ENCODE results near the gene SNCA. TPM values are rescaled to one million over a fixed set of nuclear protein-coding genes. Genes with fewer than 3 reads are reported as not detected.

SNCA gene
- total and polyA plus RNA-seq, 7 donors, result 3.5 to 27.0 (median 20.4) TPM

DNA sequence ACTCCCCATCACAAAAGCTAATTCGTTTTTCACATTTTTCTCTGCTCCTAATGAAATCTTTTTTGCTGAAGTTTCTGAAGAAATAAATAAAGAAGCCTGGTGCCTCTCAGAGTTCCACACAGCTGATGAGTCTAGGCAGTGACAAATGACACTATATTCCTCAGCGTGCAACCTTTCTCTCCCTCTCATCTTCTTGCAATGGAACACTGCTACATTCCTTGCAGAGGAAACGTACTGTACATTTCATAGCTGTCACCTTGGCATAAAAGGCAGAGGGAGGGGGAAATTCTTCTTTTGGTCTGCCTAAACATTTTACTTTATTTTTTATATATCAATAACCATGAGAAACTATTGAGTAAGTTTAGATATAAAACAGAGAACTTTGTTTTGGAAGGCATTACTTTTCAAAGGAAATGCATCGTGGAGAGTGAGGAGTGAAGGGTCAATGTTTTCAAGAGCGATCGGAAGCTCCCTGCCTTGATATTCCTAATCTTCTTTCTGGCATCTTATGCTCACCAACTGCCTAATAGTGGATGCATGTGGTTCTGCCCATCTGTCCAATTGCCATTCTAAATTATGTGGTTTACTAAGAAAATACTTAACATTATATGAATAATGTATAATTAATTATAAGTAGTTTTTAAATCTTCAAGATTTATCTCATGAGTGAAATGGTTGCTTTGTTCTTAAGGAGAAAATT, 29.4 kb downstream of the SNCA start:
- Histone ChIP-seq H3K4me1 (no peaks in the 10 kb centered on the region), H3K36me3 (no peaks in the 10 kb centered on the region), H3K27ac (no peak overlapping the region), H3K27me3 (no peaks in the 10 kb centered on the region), H3K4me3 (no peak overlapping the region), H3K9me3 (no peaks in the 10 kb centered on the region)
- no peak for DNase-seq
- TF ChIP-seq CTCF (IDR thresholded peaks at IDR 0.05) (no peak), POLR2A (IDR thresholded peaks at IDR 0.05) (no peak), POLR2AphosphoS5 (IDR thresholded peaks at IDR 0.05) (no peak), EP300 (IDR thresholded peaks at IDR 0.05) (no peak)
- 79 to 81% methylated on average over 6 of the region's 6 CpGs for WGBS, 2 donors
- intact Hi-C loops (cut with DNase I), result no loop called here

GRCh38 chr4:89805297-89805696, 31.7 kb downstream of the SNCA start:
- DNase-seq, result no peak
- H3K27me3 ChIP-seq, result no peaks in the 10 kb centered on the region
- no peaks in the 10 kb centered on the region for H3K9me3 ChIP-seq
- TF ChIP-seq EP300 (IDR thresholded peaks at IDR 0.05) (no peak), POLR2AphosphoS5 (IDR thresholded peaks at IDR 0.05) (no peak), POLR2A (IDR thresholded peaks at IDR 0.05) (no peak), CTCF (IDR thresholded peaks at IDR 0.05) (no peak)
- no peak overlapping the region for H3K27ac ChIP-seq
- WGBS, 2 donors, result 87 to 94% methylated on average over 2 of the region's 2 CpGs
- intact Hi-C loops (cut with DNase I), result no loop called here
- H3K4me3 ChIP-seq, result no peak overlapping the region
- no peaks in the 10 kb centered on the region for H3K4me1 ChIP-seq
- H3K36me3 ChIP-seq, result no peaks in the 10 kb centered on the region

- intact Hi-C loops (cut with DNase I), result no loop called here
- Histone ChIP-seq H3K36me3 (no peaks in the 10 kb centered on the region), H3K27me3 (no peaks in the 10 kb centered on the region), H3K9me3 (no peaks in the 10 kb centered on the region), H3K27ac (no peak overlapping the region), H3K4me3 (no peak overlapping the region), H3K4me1 (no peaks in the 10 kb centered on the region)
- no peak for TF ChIP-seq POLR2A (IDR thresholded peaks at IDR 0.05)
- no peak for TF ChIP-seq POLR2AphosphoS5 (IDR thresholded peaks at IDR 0.05)
- TF ChIP-seq CTCF (IDR thresholded peaks at IDR 0.05), result no peak
- TF ChIP-seq EP300 (IDR thresholded peaks at IDR 0.05), result no peak
- DNase-seq, result no peak
- 84 to 90% methylated on average over 4 of the region's 4 CpGs for WGBS, 2 donors
Observed at GRCh38 chr4:89803915-89804314, 33.0 kb downstream of the SNCA start.

GRCh38 chr4:89803036-89803435, 33.9 kb downstream of the SNCA start:
- Histone ChIP-seq H3K4me3 (no peak overlapping the region), H3K36me3 (no peaks in the 10 kb centered on the region), H3K27ac (no peak overlapping the region), H3K27me3 (no peaks in the 10 kb centered on the region), H3K9me3 (no peaks in the 10 kb centered on the region), H3K4me1 (no peaks in the 10 kb centered on the region)
- TF ChIP-seq EP300 (IDR thresholded peaks at IDR 0.05) (no peak), CTCF (IDR thresholded peaks at IDR 0.05) (no peak), POLR2A (IDR thresholded peaks at IDR 0.05) (no peak), POLR2AphosphoS5 (IDR thresholded peaks at IDR 0.05) (no peak)
- no peak for DNase-seq
- intact Hi-C loops (cut with DNase I), result no loop called here
- WGBS, 2 donors, result 94 to 100% methylated on average over 1 of the region's 1 CpG

Data from sigmoid colon (tissue), 7 donors.